Prostate gland (tissue), 2 donors: ENCODE measurements around the gene PPP2R5D.

ENCODE experiments used
- CTCF ChIP-seq, 4 experiments: fragments of 200-600 bp in 2 of 4; fragments of 450-650 bp in 2 of 4; sonication (generic) in 2 of 4; IDR thresholded peaks; 1 replicate in 3 of 4; 2 replicates in 1 of 4; pipeline ENCODE4 v1.5.1; 2016 to 2019; ENCODE audit warnings: antibody characterized with exemption in 4 of 4, mild to moderate bottlenecking in 2 of 4, moderate library complexity in 2 of 4
- POLR2AphosphoS5 ChIP-seq: sonication (generic); formaldehyde crosslinking; IDR thresholded peaks from one replicate; pipeline ENCODE4 v1.6.1; 2017; ENCODE audit warnings: antibody characterized with exemption

GRCh38 chr6:42958125-42958524 lies 26.2 kb upstream of the PPP2R5D start:
- TF ChIP-seq CTCF (IDR thresholded peaks at IDR 0.05) (no peak), POLR2AphosphoS5 (no peak)
